ENCODE measurements around the gene PDE4B. TPM values are rescaled to one million over a fixed set of nuclear protein-coding genes. Genes with fewer than 3 reads are reported as not detected.

PDE4B gene
- total RNA-seq, 1 experiment from 2014 or later, result 1.4 TPM

DNA sequence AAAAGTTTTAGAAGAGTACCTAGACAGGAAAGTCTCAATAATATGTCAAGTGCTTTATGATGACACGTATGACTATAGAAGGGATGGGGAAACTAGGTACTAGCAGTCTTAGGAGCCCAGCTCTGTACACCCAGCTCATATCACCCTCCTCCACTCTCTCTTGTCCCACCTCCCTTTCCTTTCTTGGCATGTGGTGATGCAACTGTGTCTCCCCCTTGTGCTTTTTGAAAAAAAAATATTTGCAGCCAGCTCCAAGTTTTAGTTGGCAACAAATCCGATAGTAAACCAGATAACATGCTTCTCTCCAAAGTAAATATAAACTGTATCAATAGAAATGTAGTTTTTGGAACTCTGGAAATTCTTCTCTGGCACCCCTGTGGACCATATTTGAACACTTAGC lies 280.7 kb downstream of the PDE4B start:
- no TSS peak for BruUV-seq (replicated peaks)
- no peaks in the 10 kb centered on the region for H3K79me2 ChIP-seq (ENCODE audit: low read length)
- TF ChIP-seq EZH2 (IDR thresholded peaks at IDR 0.05; ENCODE audit: low read length, unreplicated experiment) (no peak), EZH2phosphoT487 (IDR thresholded peaks at IDR 0.05; ENCODE audit: borderline replicate concordance, low read length) (no peak), CTCF (conservative IDR thresholded peaks at IDR 0.05; ENCODE audit: low read depth, low read length) (no peak)
- CTCF ChIA-PET, result no interaction called here
- H3K9me3 ChIP-seq (ENCODE audit: low read length), result no peaks in the 10 kb centered on the region
- no peak overlapping the region for H3K4me3 ChIP-seq (ENCODE audit: low read length)
- H3K4me1 ChIP-seq (ENCODE audit: insufficient read depth, low read length), result no peaks in the 10 kb centered on the region
- no peak overlapping the region for H3K27ac ChIP-seq (ENCODE audit: low read length)
- H3F3A ChIP-seq (ENCODE audit: low read length, unreplicated experiment), result no peaks in the 10 kb centered on the region
- intact Hi-C loops (cut with micrococcal nuclease), result no loop called here
- ATAC-seq, result no peak
- POLR2A ChIA-PET (ENCODE audit: unreplicated experiment), result no interaction called here
- H3K9ac ChIP-seq (ENCODE audit: low read length), result no peak overlapping the region
- H3K27me3 ChIP-seq (ENCODE audit: low read length), result peaks cover 63% of the 10 kb centered on the region
- no peak overlapping the region for H2AFZ ChIP-seq (ENCODE audit: low read length)
- H3K9me2 ChIP-seq (replicated peaks; ENCODE audit: low read length), result no peaks in the 10 kb centered on the region
- H4K20me1 ChIP-seq (ENCODE audit: low read length), result no peaks in the 10 kb centered on the region
- DNase-seq, result no peak
- H3K36me3 ChIP-seq (ENCODE audit: low read depth, low read length), result no peaks in the 10 kb centered on the region
- H3K4me2 ChIP-seq (ENCODE audit: low read length), result no peak overlapping the region

- Histone ChIP-seq H3F3A (ENCODE audit: low read length, unreplicated experiment) (no peaks in the 10 kb centered on the region), H3K9ac (ENCODE audit: low read length) (no peak overlapping the region), H4K20me1 (ENCODE audit: low read length) (no peaks in the 10 kb centered on the region), H3K27me3 (ENCODE audit: low read length) (peaks cover 68% of the 10 kb centered on the region), H3K27ac (ENCODE audit: low read length) (no peak overlapping the region), H3K36me3 (ENCODE audit: low read depth, low read length) (no peaks in the 10 kb centered on the region), H3K4me1 (ENCODE audit: insufficient read depth, low read length) (no peaks in the 10 kb centered on the region), H3K79me2 (ENCODE audit: low read length) (no peaks in the 10 kb centered on the region), H3K9me2 (replicated peaks; ENCODE audit: low read length) (no peaks in the 10 kb centered on the region), H3K9me3 (ENCODE audit: low read length) (no peaks in the 10 kb centered on the region), H3K4me2 (ENCODE audit: low read length) (no peak overlapping the region), H2AFZ (ENCODE audit: low read length) (no peak overlapping the region), H3K4me3 (ENCODE audit: low read length) (no peak overlapping the region)
- ATAC-seq (no peak), DNase-seq (no peak)
- CTCF ChIA-PET, result no interaction called here
- intact Hi-C loops (cut with micrococcal nuclease), result no loop called here
- TF ChIP-seq EZH2 (IDR thresholded peaks at IDR 0.05; ENCODE audit: low read length, unreplicated experiment) (no peak), EZH2phosphoT487 (IDR thresholded peaks at IDR 0.05; ENCODE audit: borderline replicate concordance, low read length) (no peak), CTCF (conservative IDR thresholded peaks at IDR 0.05; ENCODE audit: low read depth, low read length) (no peak)
- POLR2A ChIA-PET (ENCODE audit: unreplicated experiment), result no interaction called here
- no TSS peak for BruUV-seq (replicated peaks)
These were observed 281.5 kb downstream of the PDE4B start for GRCh38 chr1:66074147-66074546.

DNA sequence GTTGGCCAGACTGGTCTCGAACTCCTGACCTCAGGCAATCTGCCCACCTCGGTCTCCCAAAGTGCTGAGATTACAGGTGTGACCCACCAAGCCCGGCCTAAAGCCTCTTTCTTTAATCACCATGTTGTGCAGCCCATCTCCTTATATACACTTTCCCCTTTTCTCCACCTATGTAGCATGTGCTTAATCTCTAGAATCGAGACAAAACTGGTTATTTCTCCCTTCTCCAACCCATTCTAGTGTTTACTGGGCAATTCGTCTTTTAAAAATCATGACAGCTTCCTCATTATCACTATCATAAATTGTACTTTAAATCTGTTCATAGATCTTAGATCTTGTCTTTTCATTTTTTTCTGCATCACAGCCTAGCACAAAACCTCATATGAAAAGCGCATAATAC lies 285.7 kb downstream of the PDE4B start:
- no peaks in the 10 kb centered on the region for H3K9me3 ChIP-seq (ENCODE audit: low read length)
- H3K4me3 ChIP-seq (ENCODE audit: low read length), result no peak overlapping the region
- H3K4me1 ChIP-seq (ENCODE audit: insufficient read depth, low read length), result no peaks in the 10 kb centered on the region
- H2AFZ ChIP-seq (ENCODE audit: low read length), result no peak overlapping the region
- TF ChIP-seq EZH2 (IDR thresholded peaks at IDR 0.05; ENCODE audit: low read length, unreplicated experiment), result no peak
- no peak for TF ChIP-seq EZH2phosphoT487 (IDR thresholded peaks at IDR 0.05; ENCODE audit: borderline replicate concordance, low read length)
- no peak for TF ChIP-seq CTCF (conservative IDR thresholded peaks at IDR 0.05; ENCODE audit: low read depth, low read length)
- ChIA-PET CTCF (no interaction called here), POLR2A (ENCODE audit: unreplicated experiment) (no interaction called here)
- peaks cover 49% of the 10 kb centered on the region for H3K27me3 ChIP-seq (ENCODE audit: low read length)
- ATAC-seq (no peak), DNase-seq (no peak)
- intact Hi-C loops (cut with micrococcal nuclease), result no loop called here
- H3K27ac ChIP-seq (ENCODE audit: low read length), result no peak overlapping the region
- no peak overlapping the region for H3K4me2 ChIP-seq (ENCODE audit: low read length)
- H3K79me2 ChIP-seq (ENCODE audit: low read length), result no peaks in the 10 kb centered on the region
- no peaks in the 10 kb centered on the region for H3F3A ChIP-seq (ENCODE audit: low read length, unreplicated experiment)
- BruUV-seq (replicated peaks), result no TSS peak
- H3K9ac ChIP-seq (ENCODE audit: low read length), result no peak overlapping the region
- H3K36me3 ChIP-seq (ENCODE audit: low read depth, low read length), result no peaks in the 10 kb centered on the region
- no peaks in the 10 kb centered on the region for H3K9me2 ChIP-seq (replicated peaks; ENCODE audit: low read length)
- H4K20me1 ChIP-seq (ENCODE audit: low read length), result no peaks in the 10 kb centered on the region

Measured in PC-3 (cell line).